VCaP (cell line): ENCODE data around the gene PPM1A.

Source experiments
- H3K27ac ChIP-seq: fragments of 450-650 bp; 2 replicates; pipeline ENCODE4 v1.5.1; 2017
- TF ChIP-seq, protein P1 (sequence below): fragments of 450-650 bp; conservative IDR thresholded peaks from 2 replicates; pipeline ENCODE4 v1.5.1; 2017; ENCODE audit warnings: mild to moderate bottlenecking, moderate library complexity

PPM1A gene

DNA sequence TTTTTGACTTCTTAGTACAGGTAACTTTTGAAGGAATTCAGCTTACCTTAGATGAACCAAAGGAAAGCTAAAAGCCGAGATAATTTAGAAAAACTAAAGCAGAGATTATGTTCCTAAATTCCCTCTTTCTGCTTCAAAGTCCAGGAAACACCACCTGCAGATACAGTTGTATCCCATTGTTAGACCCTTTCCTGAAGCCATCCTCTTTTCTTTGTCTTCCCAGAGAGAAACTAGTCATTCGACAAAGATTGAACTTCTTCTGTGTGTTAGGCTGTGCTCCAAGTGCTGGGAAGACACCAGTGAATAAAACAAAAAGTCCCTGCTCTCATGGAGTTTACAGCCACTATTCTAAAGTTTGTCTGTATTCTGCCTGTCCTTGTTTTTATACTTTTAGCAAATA lies 29.3 kb downstream of the PPM1A start:
- H3K27ac ChIP-seq: no peak overlapping the region
- TF ChIP-seq, protein P1, sequence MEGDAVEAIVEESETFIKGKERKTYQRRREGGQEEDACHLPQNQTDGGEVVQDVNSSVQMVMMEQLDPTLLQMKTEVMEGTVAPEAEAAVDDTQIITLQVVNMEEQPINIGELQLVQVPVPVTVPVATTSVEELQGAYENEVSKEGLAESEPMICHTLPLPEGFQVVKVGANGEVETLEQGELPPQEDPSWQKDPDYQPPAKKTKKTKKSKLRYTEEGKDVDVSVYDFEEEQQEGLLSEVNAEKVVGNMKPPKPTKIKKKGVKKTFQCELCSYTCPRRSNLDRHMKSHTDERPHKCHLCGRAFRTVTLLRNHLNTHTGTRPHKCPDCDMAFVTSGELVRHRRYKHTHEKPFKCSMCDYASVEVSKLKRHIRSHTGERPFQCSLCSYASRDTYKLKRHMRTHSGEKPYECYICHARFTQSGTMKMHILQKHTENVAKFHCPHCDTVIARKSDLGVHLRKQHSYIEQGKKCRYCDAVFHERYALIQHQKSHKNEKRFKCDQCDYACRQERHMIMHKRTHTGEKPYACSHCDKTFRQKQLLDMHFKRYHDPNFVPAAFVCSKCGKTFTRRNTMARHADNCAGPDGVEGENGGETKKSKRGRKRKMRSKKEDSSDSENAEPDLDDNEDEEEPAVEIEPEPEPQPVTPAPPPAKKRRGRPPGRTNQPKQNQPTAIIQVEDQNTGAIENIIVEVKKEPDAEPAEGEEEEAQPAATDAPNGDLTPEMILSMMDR: no peak

DNA sequence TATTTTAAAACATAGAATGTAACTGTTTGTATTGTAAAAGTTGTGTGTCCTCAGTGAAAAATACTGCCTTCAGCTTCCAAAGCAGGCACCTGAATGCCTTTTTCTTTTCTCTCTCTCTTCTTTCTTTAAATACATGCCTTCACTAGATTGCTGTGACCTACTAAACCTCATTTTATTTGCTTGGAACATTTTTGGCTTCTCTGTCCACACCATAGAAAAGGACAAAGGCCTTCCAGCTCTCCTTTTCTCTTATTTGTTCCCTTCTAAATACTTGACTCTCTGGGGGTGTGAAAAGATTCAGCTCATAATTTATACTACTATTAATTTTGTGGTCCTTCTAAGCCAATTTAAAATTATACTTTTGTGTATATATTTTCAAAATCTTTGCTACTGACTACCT lies 38.4 kb downstream of the PPM1A start:
- TF ChIP-seq, protein P1: no peak
- H3K27ac ChIP-seq: no peak overlapping the region

DNA sequence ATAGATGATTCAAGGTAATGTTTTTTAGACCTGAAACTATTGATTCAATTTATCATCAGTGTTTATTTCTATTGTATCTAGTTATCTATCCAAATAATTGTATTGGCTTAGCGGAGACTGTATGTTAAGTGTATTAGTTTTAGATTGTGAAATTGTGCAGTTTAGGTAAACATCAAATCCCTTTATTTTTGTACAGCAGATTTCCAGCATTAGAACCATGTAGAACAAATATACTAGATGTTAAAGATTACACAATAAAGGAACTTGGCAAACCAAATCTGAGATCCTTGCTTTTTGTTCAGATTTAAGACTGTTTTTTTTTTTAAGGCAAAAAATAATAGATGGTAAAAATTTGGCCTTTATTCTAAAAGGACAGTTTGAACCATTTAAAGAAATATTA lies 39.3 kb downstream of the PPM1A start:
- no peak overlapping the region for H3K27ac ChIP-seq
- TF ChIP-seq, protein P1: no peak

DNA sequence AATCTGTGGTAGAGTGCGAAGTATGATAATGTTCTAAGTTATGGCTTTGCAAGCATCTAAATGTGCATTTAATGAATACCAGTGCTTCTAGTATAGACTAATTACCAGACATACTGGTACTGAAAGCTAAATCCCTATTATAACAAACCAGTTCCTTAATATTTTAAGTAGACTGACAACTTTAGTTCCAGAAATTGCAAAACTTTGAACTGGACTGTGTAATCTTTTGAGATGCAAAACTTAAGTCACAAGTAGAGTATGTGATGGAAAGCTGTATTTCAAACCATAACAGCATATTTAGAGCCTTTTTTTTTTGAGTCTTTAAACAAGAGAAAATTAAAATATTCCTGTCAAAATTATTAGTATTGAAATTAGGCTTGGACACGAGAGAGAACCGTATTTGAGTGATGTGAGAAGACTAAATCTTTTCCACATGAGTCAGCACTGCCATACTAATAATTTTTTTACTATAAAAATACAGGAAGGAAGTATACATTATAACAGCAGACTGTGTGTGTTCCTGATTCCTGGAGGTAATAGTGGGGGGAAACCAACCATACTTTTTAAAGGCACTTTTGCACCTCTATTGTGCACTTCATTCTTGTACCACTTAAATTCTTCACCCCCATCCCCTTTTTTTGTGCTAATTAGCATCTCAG lies 45.5 kb downstream of the PPM1A start:
- H3K27ac ChIP-seq: no peak overlapping the region
- TF ChIP-seq, protein P1: no peak

DNA sequence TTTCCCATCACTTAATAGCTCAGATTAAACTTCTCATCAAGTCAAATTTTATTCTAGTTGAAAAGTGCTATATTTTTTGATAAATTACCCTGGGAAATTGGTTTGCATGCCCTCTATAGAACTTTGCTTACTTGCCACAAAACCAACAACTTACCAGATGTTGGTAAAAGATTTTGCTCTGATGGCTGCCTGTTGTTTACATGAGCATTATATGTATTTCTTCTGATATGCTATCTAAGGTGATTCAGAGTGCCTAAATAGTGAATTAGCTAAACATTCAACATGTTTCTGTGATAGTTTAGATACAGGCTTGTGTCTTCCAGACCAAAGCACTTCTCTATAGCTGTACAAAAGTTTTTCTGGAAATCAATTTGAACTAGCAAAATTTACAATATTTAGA lies 51.0 kb downstream of the PPM1A start:
- no peak overlapping the region for H3K27ac ChIP-seq
- TF ChIP-seq, protein P1: no peak

DNA sequence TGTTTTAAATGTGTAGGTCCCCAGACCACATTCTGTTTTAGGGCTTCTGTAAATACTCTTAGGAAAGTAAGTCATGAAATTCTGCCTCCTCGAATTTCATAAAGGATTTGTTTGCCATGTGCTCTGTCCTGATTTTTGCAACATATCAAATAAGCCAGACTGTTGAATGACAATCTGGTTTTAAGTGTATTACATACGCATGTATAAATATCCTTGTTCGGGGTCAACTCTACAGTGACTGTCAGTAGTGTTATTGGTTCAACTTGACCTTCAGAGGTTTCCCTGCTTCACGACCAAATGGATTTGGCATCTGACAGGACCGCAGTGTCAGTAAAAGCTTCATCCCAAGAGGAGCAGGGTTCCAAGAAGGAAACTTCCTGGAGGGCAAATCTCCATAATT lies 52.7 kb downstream of the PPM1A start:
- TF ChIP-seq, protein P1: no peak

DNA sequence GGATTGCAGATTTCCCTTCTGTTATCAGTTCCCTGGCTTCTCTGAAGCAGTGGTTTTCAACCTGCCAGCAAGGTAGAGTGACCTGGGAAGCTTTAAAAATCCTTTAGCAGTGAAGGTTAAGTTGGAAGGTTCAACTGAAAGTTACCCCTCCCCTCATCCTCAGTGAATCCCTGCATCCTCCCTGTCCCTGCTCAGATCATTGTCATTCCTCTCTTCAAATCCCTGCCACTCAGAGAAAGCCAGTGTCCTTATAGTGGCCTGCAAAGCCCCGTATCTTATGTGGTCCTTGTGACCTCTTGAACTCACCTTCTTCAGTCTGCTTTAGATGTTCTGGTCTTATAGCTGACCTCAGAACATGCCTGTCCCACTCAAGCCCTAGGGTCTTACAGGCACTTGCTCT lies 53.6 kb downstream of the PPM1A start:
- no peak overlapping the region for H3K27ac ChIP-seq
- TF ChIP-seq, protein P1: no peak

More for the DNA sequence above, 52.7 kb downstream of the PPM1A start:
- H3K27ac ChIP-seq: no peak overlapping the region
